ENCODE data around the gene SLC12A4.
"Not testable (repeated sequence)": the region's sequence is repeated elsewhere in the genome, so short reads cannot be mapped to it uniquely, and the experiment has no call there.

The SLC12A4 gene

GRCh38 chr16:67926181-67926750 is 42.2 kb downstream of the SLC12A4 start:
- no peak for DNase-seq (ENCODE audit: low read depth in 2 of 2)

- no peak for DNase-seq (ENCODE audit: low read depth in 2 of 2)
These were observed 44.1 kb downstream of the SLC12A4 start for GRCh38 chr16:67924140-67924906.

- DNase-seq (ENCODE audit: low read depth in 2 of 2): no peak
These were observed 44.9 kb downstream of the SLC12A4 start for GRCh38 chr16:67923414-67924116.

- DNase-seq (ENCODE audit: low read depth in 2 of 2): no peak
These were observed 45.7 kb downstream of the SLC12A4 start for GRCh38 chr16:67922740-67923139.

GRCh38 chr16:67922221-67922620 is 46.2 kb downstream of the SLC12A4 start:
- no peak for DNase-seq (ENCODE audit: low read depth in 2 of 2)

- DNase-seq (ENCODE audit: low read depth in 2 of 2): no peak
These were observed 48.7 kb downstream of the SLC12A4 start for GRCh38 chr16:67919622-67920221.

GRCh38 chr16:67917852-67918236 is 50.6 kb downstream of the SLC12A4 start:
- peak in 1 of 2 donors; percentile 38 for DNase-seq (ENCODE audit: low read depth in 2 of 2)

- DNase-seq (ENCODE audit: low read depth in 2 of 2): no peak
These were observed 51.1 kb downstream of the SLC12A4 start for GRCh38 chr16:67917140-67917851.

- DNase-seq (ENCODE audit: low read depth in 2 of 2): no peak
These were observed 52.4 kb downstream of the SLC12A4 start for GRCh38 chr16:67915831-67916723.

GRCh38 chr16:67915496-67915769 is 53.0 kb downstream of the SLC12A4 start:
- DNase-seq (ENCODE audit: low read depth in 2 of 2): not testable (repeated sequence)

GRCh38 chr16:67914758-67915495 is 53.5 kb downstream of the SLC12A4 start:
- no peak for DNase-seq (ENCODE audit: low read depth in 2 of 2)

- DNase-seq (ENCODE audit: low read depth in 2 of 2): no peak
These were observed 58.3 kb downstream of the SLC12A4 start for GRCh38 chr16:67910158-67910557.

GRCh38 chr16:67909056-67909742 is 59.2 kb downstream of the SLC12A4 start:
- DNase-seq (ENCODE audit: low read depth in 2 of 2): no peak

- no peak for DNase-seq (ENCODE audit: low read depth in 2 of 2)
These were observed 60.8 kb downstream of the SLC12A4 start for GRCh38 chr16:67907397-67908180.

GRCh38 chr16:67902831-67903230 is 65.6 kb downstream of the SLC12A4 start:
- DNase-seq (ENCODE audit: low read depth in 2 of 2): no peak

GRCh38 chr16:67901734-67902133 is 66.7 kb downstream of the SLC12A4 start:
- DNase-seq (ENCODE audit: low read depth in 2 of 2): no peak

- DNase-seq (ENCODE audit: low read depth in 2 of 2): no peak
These were observed 71.2 kb downstream of the SLC12A4 start for GRCh38 chr16:67897231-67897630.

- no peak for DNase-seq (ENCODE audit: low read depth in 2 of 2)
These were observed 74.6 kb downstream of the SLC12A4 start for GRCh38 chr16:67893743-67894399.

Measured in activated CD4-positive, alpha-beta T cell treated with anti-CD3 and anti-CD28 coated beads for 24 hours (primary cell).